ENCODE data around the gene PCMT1. TPM values are rescaled to one million over a fixed set of nuclear protein-coding genes. Genes with fewer than 3 reads are reported as not detected.

PCMT1 gene
- total RNA-seq, 2 experiments from 2014 or later: 117 to 125 TPM

DNA sequence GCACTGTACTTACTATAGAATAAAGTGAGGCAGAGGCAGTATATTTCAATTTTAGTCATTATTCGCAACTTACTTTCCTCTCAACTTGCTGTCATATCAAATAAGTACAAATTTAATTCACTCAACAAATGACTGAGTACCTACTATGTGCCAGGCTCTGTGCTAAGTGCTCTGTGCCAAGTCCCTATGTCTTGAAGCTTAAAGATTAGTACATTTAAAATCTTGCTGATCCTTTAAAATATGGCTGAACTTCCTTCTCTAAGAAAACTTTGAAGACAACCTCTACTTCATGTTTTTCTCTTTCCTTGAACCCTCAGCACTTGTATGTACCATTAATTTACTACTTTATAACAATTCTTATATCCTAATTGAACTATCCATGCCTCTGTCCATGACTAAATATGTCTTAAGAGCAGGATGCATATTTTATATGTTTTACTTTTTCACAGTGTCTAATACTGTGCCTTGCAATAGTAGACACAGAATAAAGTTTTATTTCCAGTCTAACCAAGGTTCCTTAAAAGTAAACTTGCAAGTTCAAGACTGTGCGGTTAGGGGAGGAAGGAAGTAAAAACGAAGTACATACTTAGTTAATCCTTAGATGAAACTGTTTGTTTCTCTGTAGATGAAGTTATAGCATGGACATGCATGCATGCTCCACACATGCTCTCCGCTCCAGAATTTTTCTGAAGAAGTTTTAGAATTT is 21.6 kb upstream of the PCMT1 start:
- H3K36me3 ChIP-seq (ENCODE audit: insufficient read depth, low read length): peaks cover 90% of the 10 kb centered on the region
- H3K4me2 ChIP-seq (ENCODE audit: low read length): no peak overlapping the region
- no peak overlapping the region for H3K4me3 ChIP-seq (ENCODE audit: low read depth, low read length, poor library complexity, severe bottlenecking)
- BruUV-seq (replicated peaks): no TSS peak
- no peaks in the 10 kb centered on the region for H3K9me2 ChIP-seq (ENCODE audit: insufficient read depth, low read length)
- H3K27ac ChIP-seq (ENCODE audit: low read depth, low read length, poor library complexity, severe bottlenecking): no peak overlapping the region
- no peaks in the 10 kb centered on the region for H3K9me3 ChIP-seq (ENCODE audit: low read length)
- intact Hi-C loops (cut with micrococcal nuclease; ENCODE audit: unreplicated experiment): loop anchor here (2.0 kb wide), 1 partner anchor 13 kb away; no protein-coding TSS in a partner anchor
- H3K79me2 ChIP-seq (ENCODE audit: insufficient read depth, low read depth, low read length): no peaks in the 10 kb centered on the region
- DNase-seq (ENCODE audit: low spot score): no peak
- no peaks in the 10 kb centered on the region for H4K20me1 ChIP-seq (ENCODE audit: insufficient read depth, low read length)
- ChIA-PET CTCF (ENCODE audit: unreplicated experiment) (no interaction called here), POLR2A (no interaction called here)
- H3K4me1 ChIP-seq (ENCODE audit: insufficient read depth, low read length, poor library complexity, severe bottlenecking): no peaks in the 10 kb centered on the region
- H2AFZ ChIP-seq (ENCODE audit: low read length): no peak overlapping the region
- TF ChIP-seq, protein P1, sequence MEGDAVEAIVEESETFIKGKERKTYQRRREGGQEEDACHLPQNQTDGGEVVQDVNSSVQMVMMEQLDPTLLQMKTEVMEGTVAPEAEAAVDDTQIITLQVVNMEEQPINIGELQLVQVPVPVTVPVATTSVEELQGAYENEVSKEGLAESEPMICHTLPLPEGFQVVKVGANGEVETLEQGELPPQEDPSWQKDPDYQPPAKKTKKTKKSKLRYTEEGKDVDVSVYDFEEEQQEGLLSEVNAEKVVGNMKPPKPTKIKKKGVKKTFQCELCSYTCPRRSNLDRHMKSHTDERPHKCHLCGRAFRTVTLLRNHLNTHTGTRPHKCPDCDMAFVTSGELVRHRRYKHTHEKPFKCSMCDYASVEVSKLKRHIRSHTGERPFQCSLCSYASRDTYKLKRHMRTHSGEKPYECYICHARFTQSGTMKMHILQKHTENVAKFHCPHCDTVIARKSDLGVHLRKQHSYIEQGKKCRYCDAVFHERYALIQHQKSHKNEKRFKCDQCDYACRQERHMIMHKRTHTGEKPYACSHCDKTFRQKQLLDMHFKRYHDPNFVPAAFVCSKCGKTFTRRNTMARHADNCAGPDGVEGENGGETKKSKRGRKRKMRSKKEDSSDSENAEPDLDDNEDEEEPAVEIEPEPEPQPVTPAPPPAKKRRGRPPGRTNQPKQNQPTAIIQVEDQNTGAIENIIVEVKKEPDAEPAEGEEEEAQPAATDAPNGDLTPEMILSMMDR (conservative IDR thresholded peaks at IDR 0.05; ENCODE audit: low read length): no peak
- TF ChIP-seq EZH2phosphoT487 (IDR thresholded peaks at IDR 0.05; ENCODE audit: borderline replicate concordance, low read depth, low read length): no peak

DNA sequence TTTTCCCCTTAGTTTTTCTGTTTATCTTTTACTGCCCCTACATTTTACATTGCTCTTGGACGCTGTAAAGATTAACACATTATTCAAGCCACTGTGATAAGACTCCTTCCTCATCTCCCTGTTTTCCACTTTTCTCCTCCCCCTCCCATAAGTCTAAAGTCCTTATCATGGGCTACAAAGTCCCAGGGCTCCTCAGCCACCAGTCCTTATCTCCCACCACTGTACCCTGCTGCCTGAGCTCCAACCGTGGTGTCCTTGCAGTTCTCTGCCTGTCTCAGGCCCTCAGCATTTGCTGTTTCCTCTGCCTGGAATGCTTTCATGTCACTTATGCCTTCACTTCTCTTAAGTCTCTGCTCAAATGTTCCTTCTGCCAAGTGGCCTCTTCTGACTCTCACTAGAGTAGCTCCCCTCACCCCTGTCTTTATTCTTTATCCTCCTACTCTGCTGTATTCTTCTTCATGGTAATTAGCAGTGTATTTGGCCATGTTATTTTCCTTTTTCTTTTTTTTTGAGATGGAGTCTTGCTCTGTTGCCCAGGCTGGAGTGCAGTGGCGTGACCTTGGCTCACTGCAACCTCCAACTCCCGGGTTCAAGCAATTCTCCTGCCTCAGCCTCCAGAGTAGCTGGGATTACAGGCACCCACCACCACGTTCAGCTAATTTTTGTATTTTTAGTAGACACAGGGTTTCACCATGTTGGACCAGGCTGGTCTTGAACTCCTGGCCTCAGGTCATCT is 20.9 kb upstream of the PCMT1 start:
- Histone ChIP-seq H4K20me1 (ENCODE audit: insufficient read depth, low read length) (no peaks in the 10 kb centered on the region), H3K79me2 (ENCODE audit: insufficient read depth, low read depth, low read length) (no peaks in the 10 kb centered on the region), H3K36me3 (ENCODE audit: insufficient read depth, low read length) (peaks cover 90% of the 10 kb centered on the region), H2AFZ (ENCODE audit: low read length) (no peak overlapping the region), H3K4me3 (ENCODE audit: low read depth, low read length, poor library complexity, severe bottlenecking) (no peak overlapping the region), H3K9me2 (ENCODE audit: insufficient read depth, low read length) (no peaks in the 10 kb centered on the region), H3K9me3 (ENCODE audit: low read length) (no peaks in the 10 kb centered on the region), H3K4me2 (ENCODE audit: low read length) (no peak overlapping the region), H3K27ac (ENCODE audit: low read depth, low read length, poor library complexity, severe bottlenecking) (no peak overlapping the region), H3K4me1 (ENCODE audit: insufficient read depth, low read length, poor library complexity, severe bottlenecking) (no peaks in the 10 kb centered on the region)
- ChIA-PET POLR2A (no interaction called here), CTCF (ENCODE audit: unreplicated experiment) (no interaction called here)
- DNase-seq (ENCODE audit: low spot score): no peak
- intact Hi-C loops (cut with micrococcal nuclease; ENCODE audit: unreplicated experiment): no loop called here
- no peak for TF ChIP-seq EZH2phosphoT487 (IDR thresholded peaks at IDR 0.05; ENCODE audit: borderline replicate concordance, low read depth, low read length)
- TF ChIP-seq, protein P1 (conservative IDR thresholded peaks at IDR 0.05; ENCODE audit: low read length): no peak
- BruUV-seq (replicated peaks): no TSS peak

DNA sequence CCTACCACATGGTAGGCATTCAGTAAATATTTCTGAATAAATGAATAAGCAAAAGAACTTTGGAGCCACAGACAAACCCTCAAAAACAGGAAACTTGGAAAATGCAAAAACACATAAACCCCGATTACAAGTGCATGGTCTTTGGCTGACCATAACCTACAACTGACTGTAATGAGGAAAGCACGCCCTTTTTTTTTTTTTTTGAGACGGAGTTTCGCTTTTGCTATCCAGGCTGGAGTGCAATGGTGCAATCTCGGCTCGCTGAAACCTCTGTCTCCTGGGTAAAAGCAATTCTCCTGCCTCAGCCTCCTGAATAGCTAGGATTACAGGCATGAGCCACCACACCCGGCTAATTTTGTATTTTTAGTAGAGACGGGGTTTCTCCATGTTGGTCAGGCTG is 19.7 kb upstream of the PCMT1 start:
- ChIA-PET POLR2A (interaction anchor here (0.6 to 0.7 kb wide), 2 partner anchors 13 to 118 kb away, joined by 3 read pairs; no protein-coding TSS in a partner anchor), CTCF (ENCODE audit: unreplicated experiment) (no interaction called here)
- H3K36me3 ChIP-seq (ENCODE audit: insufficient read depth, low read length): peaks cover 90% of the 10 kb centered on the region
- H3K79me2 ChIP-seq (ENCODE audit: insufficient read depth, low read depth, low read length): no peaks in the 10 kb centered on the region
- no peaks in the 10 kb centered on the region for H4K20me1 ChIP-seq (ENCODE audit: insufficient read depth, low read length)
- no peak overlapping the region for H3K4me3 ChIP-seq (ENCODE audit: low read depth, low read length, poor library complexity, severe bottlenecking)
- H3K4me2 ChIP-seq (ENCODE audit: low read length): no peak overlapping the region
- no peak for DNase-seq (ENCODE audit: low spot score)
- H3K27ac ChIP-seq (ENCODE audit: low read depth, low read length, poor library complexity, severe bottlenecking): no peak overlapping the region
- no peaks in the 10 kb centered on the region for H3K4me1 ChIP-seq (ENCODE audit: insufficient read depth, low read length, poor library complexity, severe bottlenecking)
- no TSS peak for BruUV-seq (replicated peaks)
- intact Hi-C loops (cut with micrococcal nuclease; ENCODE audit: unreplicated experiment): no loop called here
- H3K9me2 ChIP-seq (ENCODE audit: insufficient read depth, low read length): no peaks in the 10 kb centered on the region
- H3K9me3 ChIP-seq (ENCODE audit: low read length): no peaks in the 10 kb centered on the region
- H2AFZ ChIP-seq (ENCODE audit: low read length): no peak overlapping the region
- no peak for TF ChIP-seq EZH2phosphoT487 (IDR thresholded peaks at IDR 0.05; ENCODE audit: borderline replicate concordance, low read depth, low read length)
- TF ChIP-seq, protein P1 (conservative IDR thresholded peaks at IDR 0.05; ENCODE audit: low read length): no peak

Measured in OCI-LY7 (cell line).